ENCODE results near the gene HOXC4. TPM values are rescaled to one million over a fixed set of nuclear protein-coding genes. Genes with fewer than 3 reads are reported as not detected.

HOXC4 gene
- total RNA-seq, 2 donors from 2014 or later: not detected

GRCh38 chr12:54020591-54021405 is 32.8 kb upstream of the HOXC4 start:
- H3K27me3 ChIP-seq: peaks cover 94% of the 10 kb centered on the region
- intact Hi-C loops (cut with DNase I): no loop called here
- H3K4me3 ChIP-seq: no peak overlapping the region
- no peaks in the 10 kb centered on the region for H3K9me3 ChIP-seq
- TF ChIP-seq CTCF (IDR thresholded peaks at IDR 0.05): no peak
- H3K27ac ChIP-seq: no peak overlapping the region
- H3K4me1 ChIP-seq: peaks cover 6% of the 10 kb centered on the region
- H3K36me3 ChIP-seq: no peaks in the 10 kb centered on the region
- H3K9ac ChIP-seq (ENCODE audit: low read depth in 2 of 2, low read length in 2 of 2): peak overlapping the region in 1 of 2 donors; percentile 12
- DNase-seq: no peak

DNA sequence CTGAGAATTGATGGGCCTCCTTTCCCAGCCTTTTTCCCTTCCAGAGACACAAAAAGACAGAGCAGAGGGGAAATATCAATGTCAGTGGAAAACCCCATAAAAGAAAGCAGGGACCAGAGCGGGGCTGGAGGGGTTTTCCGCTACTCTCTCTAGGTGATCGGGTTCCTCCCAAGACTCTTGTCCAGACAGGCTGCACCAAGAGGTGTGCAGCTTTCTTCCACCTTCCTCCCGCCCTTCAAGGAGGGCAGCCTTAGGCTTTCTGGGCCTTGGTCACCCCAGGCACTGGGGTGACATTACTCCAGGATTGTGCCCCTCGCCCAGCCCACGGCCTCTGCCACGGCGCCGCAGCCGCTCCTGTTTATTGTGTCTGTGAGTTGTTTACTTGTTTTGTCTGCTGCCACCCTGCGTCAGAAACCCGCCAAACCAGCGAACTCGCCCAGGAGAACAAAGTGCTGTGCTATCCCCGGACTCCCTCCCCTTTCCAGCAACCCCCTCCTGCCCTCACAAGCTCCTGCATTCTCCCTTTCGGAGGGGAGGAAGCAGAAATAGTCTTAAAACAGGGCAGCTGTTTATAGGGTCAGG is 32.1 kb upstream of the HOXC4 start:
- H3K36me3 ChIP-seq: no peaks in the 10 kb centered on the region
- no peak overlapping the region for H3K9ac ChIP-seq (ENCODE audit: low read depth in 2 of 2, low read length in 2 of 2)
- DNase-seq: no peak
- H3K4me1 ChIP-seq: peaks cover 6% of the 10 kb centered on the region
- H3K27ac ChIP-seq: no peak overlapping the region
- H3K4me3 ChIP-seq: no peak overlapping the region
- no peak for TF ChIP-seq CTCF (IDR thresholded peaks at IDR 0.05)
- peaks cover 94% of the 10 kb centered on the region for H3K27me3 ChIP-seq
- no peaks in the 10 kb centered on the region for H3K9me3 ChIP-seq
- intact Hi-C loops (cut with DNase I): no loop called here

DNA sequence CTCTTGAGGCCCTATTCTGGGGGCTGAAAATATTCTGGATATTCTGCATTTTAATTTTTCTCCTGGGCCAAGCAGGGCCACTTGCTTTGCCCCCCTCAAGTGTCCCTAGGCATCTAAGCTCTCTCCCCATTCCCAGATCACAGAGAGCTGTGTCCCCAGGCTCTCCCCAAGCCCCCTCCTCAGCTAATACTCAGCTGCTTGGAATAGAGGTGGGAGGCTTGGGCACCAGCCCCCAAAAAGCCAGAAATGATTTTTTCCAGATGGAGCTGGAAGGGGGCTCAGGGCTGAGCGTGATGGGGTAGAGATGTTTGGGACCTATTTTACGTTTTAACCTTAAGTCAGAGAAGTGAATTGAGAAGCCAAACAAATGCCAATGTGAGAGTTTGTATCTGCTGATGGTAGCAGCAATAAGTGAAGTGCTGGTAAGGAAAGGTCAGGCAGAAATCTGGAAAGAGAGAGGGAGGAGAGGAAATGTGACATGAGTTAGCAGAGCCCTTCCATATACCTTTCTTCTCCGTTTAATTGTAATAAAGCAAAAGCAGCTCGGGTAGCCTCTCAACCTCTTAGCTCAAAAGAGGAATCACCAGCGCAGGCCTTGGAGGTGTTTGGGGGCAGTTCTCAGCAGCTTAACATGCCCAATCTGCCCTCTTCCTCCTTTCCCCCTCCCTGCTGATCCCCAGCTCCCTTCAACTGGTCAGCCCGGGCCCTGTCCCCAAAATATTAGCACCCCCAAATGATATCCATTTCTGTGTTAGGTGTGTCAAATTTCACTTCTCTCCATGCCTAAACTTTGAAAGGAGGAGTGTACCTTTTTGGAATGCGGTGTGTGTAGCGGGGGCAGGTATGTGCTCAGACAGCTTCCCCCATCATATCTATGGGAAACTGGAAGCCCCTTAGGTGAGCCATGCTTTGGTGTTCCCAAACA is 30.4 kb upstream of the HOXC4 start:
- Histone ChIP-seq H3K27me3 (peaks cover 94% of the 10 kb centered on the region), H3K9me3 (no peaks in the 10 kb centered on the region), H3K36me3 (no peaks in the 10 kb centered on the region), H3K4me3 (no peak overlapping the region), H3K27ac (no peak overlapping the region), H3K9ac (ENCODE audit: low read depth in 2 of 2, low read length in 2 of 2) (no peak overlapping the region), H3K4me1 (peaks cover 3% of the 10 kb centered on the region)
- intact Hi-C loops (cut with DNase I): no loop called here
- DNase-seq: no peak
- TF ChIP-seq CTCF (IDR thresholded peaks at IDR 0.05): no peak

DNA sequence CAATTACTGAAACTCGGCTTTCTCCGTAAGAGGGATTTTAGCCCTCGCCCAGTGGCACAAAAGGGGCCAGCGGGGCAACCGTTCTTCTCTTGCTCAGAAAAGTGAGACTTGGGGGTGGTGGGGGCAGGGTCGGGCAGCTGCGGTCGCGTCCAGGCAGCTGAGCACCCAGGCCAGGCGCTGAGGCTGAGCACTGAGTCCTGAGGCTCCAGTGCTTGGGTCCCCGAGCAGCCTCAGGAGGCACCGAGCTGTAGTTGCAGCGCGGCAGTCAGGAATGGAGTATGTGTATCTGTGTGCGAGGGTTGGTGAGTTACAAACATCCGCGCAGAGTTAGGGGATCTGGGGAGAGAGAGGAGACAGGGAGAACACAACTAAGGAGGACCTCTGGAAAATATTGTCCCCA is 29.5 kb upstream of the HOXC4 start:
- no peak for DNase-seq
- H3K27me3 ChIP-seq: peaks cover 94% of the 10 kb centered on the region
- no peak overlapping the region for H3K4me3 ChIP-seq
- no peak overlapping the region for H3K9ac ChIP-seq (ENCODE audit: low read depth in 2 of 2, low read length in 2 of 2)
- no peaks in the 10 kb centered on the region for H3K4me1 ChIP-seq
- H3K27ac ChIP-seq: no peak overlapping the region
- TF ChIP-seq CTCF (IDR thresholded peaks at IDR 0.05): no peak
- intact Hi-C loops (cut with DNase I): no loop called here
- H3K36me3 ChIP-seq: no peaks in the 10 kb centered on the region
- no peaks in the 10 kb centered on the region for H3K9me3 ChIP-seq

DNA sequence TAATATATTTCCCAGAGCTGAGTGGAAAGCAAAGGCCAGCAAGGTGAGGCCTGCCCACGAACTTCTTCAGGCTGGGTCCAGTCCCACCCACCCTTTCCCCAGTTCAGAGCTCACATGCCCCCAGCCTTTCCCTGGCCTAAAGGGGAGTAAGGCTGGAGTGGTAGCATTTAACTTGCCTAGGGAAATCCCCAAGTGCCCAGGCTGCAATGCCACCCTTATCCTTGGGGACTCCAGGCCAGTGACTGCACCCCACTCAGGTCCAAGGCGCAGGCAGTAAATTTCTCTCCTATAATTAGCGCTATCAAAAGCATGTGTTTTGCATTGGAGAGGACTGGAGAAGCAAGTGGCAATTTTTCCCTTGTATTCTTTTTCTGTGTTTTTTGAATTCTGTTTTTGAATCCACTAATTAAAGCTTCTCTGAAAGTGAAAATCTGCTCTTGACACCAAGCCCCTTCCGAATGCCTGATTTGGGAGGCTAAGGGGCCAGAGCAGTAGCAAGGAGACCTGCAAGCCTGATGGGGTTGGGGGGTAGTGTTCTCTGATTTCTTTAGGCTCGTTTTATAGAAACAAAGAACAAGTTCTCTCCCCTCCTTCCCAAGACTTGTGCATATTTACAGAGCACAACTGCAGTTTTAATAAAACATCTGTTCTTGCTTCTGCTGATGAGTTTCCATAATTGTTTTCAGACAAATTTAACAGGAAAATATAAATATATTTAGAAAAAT is 28.9 kb upstream of the HOXC4 start:
- intact Hi-C loops (cut with DNase I): loop anchor here (5.0 kb wide), 1 partner anchor 178 kb away; no protein-coding TSS in a partner anchor
- no peak overlapping the region for H3K27ac ChIP-seq

More for the DNA sequence above, 28.9 kb upstream of the HOXC4 start:
- no peaks in the 10 kb centered on the region for H3K9me3 ChIP-seq
- H3K36me3 ChIP-seq: no peaks in the 10 kb centered on the region
- TF ChIP-seq CTCF (IDR thresholded peaks at IDR 0.05): no peak
- no peak for DNase-seq
- peaks cover 92% of the 10 kb centered on the region for H3K27me3 ChIP-seq
- no peak overlapping the region for H3K4me3 ChIP-seq
- H3K9ac ChIP-seq (ENCODE audit: low read depth in 2 of 2, low read length in 2 of 2): no peak overlapping the region
- H3K4me1 ChIP-seq: no peaks in the 10 kb centered on the region

All from colonic mucosa (tissue), 4 donors.